Measurements from ENCODE around the gene CACTIN. TPM values are rescaled to one million over a fixed set of nuclear protein-coding genes. Genes with fewer than 3 reads are reported as not detected.

CACTIN gene
- polyA plus RNA-seq, 1 donor (not counting 4 experiments of a cell fraction or from before 2014, with no cell fraction given): 10.8 TPM

DNA sequence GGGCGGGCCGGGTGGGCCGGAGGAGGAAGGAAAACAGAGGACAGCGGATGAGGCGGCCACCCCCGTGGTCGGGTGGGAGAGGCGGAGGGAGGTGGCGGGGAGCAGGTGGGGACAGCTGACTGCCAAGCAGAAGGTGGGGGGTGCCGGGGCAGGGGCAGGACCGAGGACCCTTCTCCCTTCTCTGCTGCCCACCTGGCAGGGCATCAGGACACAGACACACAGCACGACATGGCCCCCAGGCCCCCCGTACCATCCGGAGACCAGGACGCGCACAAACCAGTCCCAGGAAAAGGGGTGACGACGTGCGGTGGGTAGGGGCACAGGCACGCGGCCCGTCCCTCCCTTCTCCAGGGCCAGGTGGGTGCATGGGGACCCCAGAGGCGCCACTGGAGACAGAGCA is 11.0 kb upstream of the CACTIN start:
- Histone ChIP-seq H3K4me2 (ENCODE audit: control insufficient read depth, extremely low read depth, insufficient read depth, low read depth, low read length) (no peak overlapping the region), H3K9ac (ENCODE audit: control insufficient read depth, extremely low read depth, insufficient read depth, low read length) (no peak overlapping the region), H2AFZ (ENCODE audit: control insufficient read depth, low read length) (no peak overlapping the region), H4K20me1 (ENCODE audit: control insufficient read depth, extremely low read depth, insufficient read depth, low read length) (no peaks in the 10 kb centered on the region), H3K27me3 (ENCODE audit: control insufficient read depth, extremely low read depth, insufficient read depth, low read length) (no peaks in the 10 kb centered on the region), H3K9me1 (ENCODE audit: control insufficient read depth, extremely low read depth, insufficient read depth, low read length) (no peaks in the 10 kb centered on the region), H3K36me3 (ENCODE audit: control insufficient read depth in 2 of 2, extremely low read depth in 1 of 2, insufficient read depth in 2 of 2, low read length in 2 of 2) (peaks cover 0 to 12% of the 10 kb centered on the region in 2 experiments), H3K27ac (ENCODE audit: control insufficient read depth, insufficient read depth, low read length) (no peak overlapping the region), H3K79me2 (ENCODE audit: control insufficient read depth, insufficient read depth, low read length) (no peaks in the 10 kb centered on the region), H3K9me3 (ENCODE audit: control insufficient read depth, low read depth, low read length) (no peaks in the 10 kb centered on the region), H3K4me1 (ENCODE audit: control insufficient read depth, extremely low read depth, insufficient read depth, low read length) (no peaks in the 10 kb centered on the region), H3K4me3 (ENCODE audit: control insufficient read depth in 2 of 3, extremely low read depth in 1 of 3, insufficient read depth in 2 of 3, low read depth in 1 of 3, low read length in 3 of 3) (no peak overlapping the region)
- dilution Hi-C loops (cut with MboI; ENCODE audit: extremely low pct_ligation_motif_present, low sequenced_read_pairs): no loop called here
- TF ChIP-seq EZH2 (IDR thresholded peaks at IDR 0.05; ENCODE audit: low read length): no peak
- TF ChIP-seq, protein P1, sequence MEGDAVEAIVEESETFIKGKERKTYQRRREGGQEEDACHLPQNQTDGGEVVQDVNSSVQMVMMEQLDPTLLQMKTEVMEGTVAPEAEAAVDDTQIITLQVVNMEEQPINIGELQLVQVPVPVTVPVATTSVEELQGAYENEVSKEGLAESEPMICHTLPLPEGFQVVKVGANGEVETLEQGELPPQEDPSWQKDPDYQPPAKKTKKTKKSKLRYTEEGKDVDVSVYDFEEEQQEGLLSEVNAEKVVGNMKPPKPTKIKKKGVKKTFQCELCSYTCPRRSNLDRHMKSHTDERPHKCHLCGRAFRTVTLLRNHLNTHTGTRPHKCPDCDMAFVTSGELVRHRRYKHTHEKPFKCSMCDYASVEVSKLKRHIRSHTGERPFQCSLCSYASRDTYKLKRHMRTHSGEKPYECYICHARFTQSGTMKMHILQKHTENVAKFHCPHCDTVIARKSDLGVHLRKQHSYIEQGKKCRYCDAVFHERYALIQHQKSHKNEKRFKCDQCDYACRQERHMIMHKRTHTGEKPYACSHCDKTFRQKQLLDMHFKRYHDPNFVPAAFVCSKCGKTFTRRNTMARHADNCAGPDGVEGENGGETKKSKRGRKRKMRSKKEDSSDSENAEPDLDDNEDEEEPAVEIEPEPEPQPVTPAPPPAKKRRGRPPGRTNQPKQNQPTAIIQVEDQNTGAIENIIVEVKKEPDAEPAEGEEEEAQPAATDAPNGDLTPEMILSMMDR (optimal IDR thresholded peaks at IDR 0.05 in 1 of 3, IDR thresholded peaks at IDR 0.05 in 1 of 3, conservative IDR thresholded peaks at IDR 0.05 in 1 of 3; ENCODE audit: extremely low read depth in 1 of 3, insufficient read depth in 2 of 3, low read length in 3 of 3): no peak
- DNase-seq (ENCODE audit: low read depth, low spot score) (no peak), FAIRE-seq (no peak)

DNA sequence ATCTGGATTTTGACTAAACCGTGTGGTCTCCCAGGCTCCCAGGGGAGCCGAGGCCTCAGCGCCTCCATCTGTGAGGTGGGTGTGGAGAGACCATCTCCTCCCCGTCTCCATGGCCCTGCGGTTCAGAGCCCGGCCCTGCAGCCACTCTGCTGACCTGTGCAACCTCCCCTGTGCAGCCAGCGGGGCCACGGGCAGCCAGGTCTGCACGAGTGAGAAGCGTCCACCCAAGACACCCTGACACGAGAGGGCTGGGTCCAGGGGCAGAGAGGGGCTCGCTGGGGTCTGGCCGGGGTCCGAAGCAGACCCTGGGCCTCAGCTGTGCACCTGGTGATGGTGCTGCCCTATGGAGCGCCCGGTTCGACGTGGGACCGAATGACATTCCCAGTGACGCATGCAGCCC is 10.4 kb upstream of the CACTIN start:
- no peak for DNase-seq (ENCODE audit: low read depth, low spot score)
- Histone ChIP-seq H2AFZ (ENCODE audit: control insufficient read depth, low read length) (no peak overlapping the region), H3K36me3 (ENCODE audit: control insufficient read depth in 2 of 2, extremely low read depth in 1 of 2, insufficient read depth in 2 of 2, low read length in 2 of 2) (peaks cover 0 to 9% of the 10 kb centered on the region in 2 experiments), H3K27me3 (ENCODE audit: control insufficient read depth, extremely low read depth, insufficient read depth, low read length) (no peaks in the 10 kb centered on the region), H3K4me1 (ENCODE audit: control insufficient read depth, extremely low read depth, insufficient read depth, low read length) (no peaks in the 10 kb centered on the region), H3K9me1 (ENCODE audit: control insufficient read depth, extremely low read depth, insufficient read depth, low read length) (no peaks in the 10 kb centered on the region), H3K4me2 (ENCODE audit: control insufficient read depth, extremely low read depth, insufficient read depth, low read depth, low read length) (no peak overlapping the region), H3K4me3 (ENCODE audit: control insufficient read depth in 2 of 3, extremely low read depth in 1 of 3, insufficient read depth in 2 of 3, low read depth in 1 of 3, low read length in 3 of 3) (no peak overlapping the region), H3K79me2 (ENCODE audit: control insufficient read depth, insufficient read depth, low read length) (no peaks in the 10 kb centered on the region), H3K9ac (ENCODE audit: control insufficient read depth, extremely low read depth, insufficient read depth, low read length) (no peak overlapping the region), H3K9me3 (ENCODE audit: control insufficient read depth, low read depth, low read length) (no peaks in the 10 kb centered on the region), H3K27ac (ENCODE audit: control insufficient read depth, insufficient read depth, low read length) (no peak overlapping the region), H4K20me1 (ENCODE audit: control insufficient read depth, extremely low read depth, insufficient read depth, low read length) (no peaks in the 10 kb centered on the region)
- dilution Hi-C loops (cut with MboI; ENCODE audit: extremely low pct_ligation_motif_present, low sequenced_read_pairs): no loop called here
- TF ChIP-seq, protein P1 (optimal IDR thresholded peaks at IDR 0.05 in 1 of 3, IDR thresholded peaks at IDR 0.05 in 1 of 3, conservative IDR thresholded peaks at IDR 0.05 in 1 of 3; ENCODE audit: extremely low read depth in 1 of 3, insufficient read depth in 2 of 3, low read length in 3 of 3): no peak
- no peak for TF ChIP-seq EZH2 (IDR thresholded peaks at IDR 0.05; ENCODE audit: low read length)
- FAIRE-seq: no peak
